ENCODE results near the gene WDR59.

The WDR59 gene

GRCh38 chr16:74951681-74952080 lies 33.2 kb downstream of the WDR59 start:
- Mint-ChIP-seq H3K27ac (no peak overlapping the region), H3K4me3 (no peak overlapping the region), H3K36me3 (peaks cover 17% of the 10 kb centered on the region), H3K9me3 (no peaks in the 10 kb centered on the region), H3K27me3 (no peaks in the 10 kb centered on the region), H3K4me1 (no peaks in the 10 kb centered on the region)

- Mint-ChIP-seq H3K4me3 (no peak overlapping the region), H3K36me3 (peaks cover 19% of the 10 kb centered on the region), H3K9me3 (no peaks in the 10 kb centered on the region), H3K27ac (no peak overlapping the region), H3K27me3 (no peaks in the 10 kb centered on the region), H3K4me1 (no peaks in the 10 kb centered on the region)
Observed at GRCh38 chr16:74951206-74951605, 33.7 kb downstream of the WDR59 start.

GRCh38 chr16:74950511-74950910 lies 34.4 kb downstream of the WDR59 start:
- Mint-ChIP-seq H3K27ac (no peak overlapping the region), H3K36me3 (peaks cover 19% of the 10 kb centered on the region), H3K9me3 (no peaks in the 10 kb centered on the region), H3K4me3 (no peak overlapping the region), H3K4me1 (no peaks in the 10 kb centered on the region), H3K27me3 (no peaks in the 10 kb centered on the region)

GRCh38 chr16:74949309-74949708 lies 35.6 kb downstream of the WDR59 start:
- peaks cover 19% of the 10 kb centered on the region for H3K36me3 Mint-ChIP-seq
- H3K4me1 Mint-ChIP-seq, result no peaks in the 10 kb centered on the region
- H3K27me3 Mint-ChIP-seq, result no peaks in the 10 kb centered on the region
- no peak overlapping the region for H3K4me3 Mint-ChIP-seq
- no peaks in the 10 kb centered on the region for H3K9me3 Mint-ChIP-seq
- H3K27ac Mint-ChIP-seq, result no peak overlapping the region

- H3K36me3 Mint-ChIP-seq, result peaks cover 21% of the 10 kb centered on the region
- H3K9me3 Mint-ChIP-seq, result no peaks in the 10 kb centered on the region
- no peaks in the 10 kb centered on the region for H3K4me1 Mint-ChIP-seq
- H3K27ac Mint-ChIP-seq, result no peak overlapping the region
- H3K4me3 Mint-ChIP-seq, result no peak overlapping the region
- H3K27me3 Mint-ChIP-seq, result no peaks in the 10 kb centered on the region
Observed at GRCh38 chr16:74944466-74944865, 40.5 kb downstream of the WDR59 start.

GRCh38 chr16:74942977-74943918 lies 41.7 kb downstream of the WDR59 start:
- Mint-ChIP-seq H3K27ac (no peak overlapping the region), H3K9me3 (no peaks in the 10 kb centered on the region), H3K4me3 (no peak overlapping the region), H3K27me3 (no peaks in the 10 kb centered on the region), H3K4me1 (no peaks in the 10 kb centered on the region), H3K36me3 (peaks cover 21% of the 10 kb centered on the region)

GRCh38 chr16:74942566-74942965 lies 42.4 kb downstream of the WDR59 start:
- Mint-ChIP-seq H3K9me3 (no peaks in the 10 kb centered on the region), H3K27ac (no peak overlapping the region), H3K4me3 (no peak overlapping the region), H3K4me1 (no peaks in the 10 kb centered on the region), H3K27me3 (no peaks in the 10 kb centered on the region), H3K36me3 (peaks cover 15% of the 10 kb centered on the region)

- no peak overlapping the region for H3K4me3 Mint-ChIP-seq
- peaks cover 12% of the 10 kb centered on the region for H3K36me3 Mint-ChIP-seq
- H3K9me3 Mint-ChIP-seq, result no peaks in the 10 kb centered on the region
- no peaks in the 10 kb centered on the region for H3K27me3 Mint-ChIP-seq
- H3K4me1 Mint-ChIP-seq, result no peaks in the 10 kb centered on the region
- no peak overlapping the region for H3K27ac Mint-ChIP-seq
Observed at GRCh38 chr16:74939688-74940087, 45.2 kb downstream of the WDR59 start.

- Mint-ChIP-seq H3K9me3 (no peaks in the 10 kb centered on the region), H3K36me3 (peaks cover 10% of the 10 kb centered on the region), H3K4me3 (no peak overlapping the region), H3K27ac (no peak overlapping the region), H3K27me3 (no peaks in the 10 kb centered on the region), H3K4me1 (no peaks in the 10 kb centered on the region)
Observed at GRCh38 chr16:74936902-74937560, 47.9 kb downstream of the WDR59 start.

- Mint-ChIP-seq H3K27ac (no peak overlapping the region), H3K9me3 (no peaks in the 10 kb centered on the region), H3K36me3 (peaks cover 12% of the 10 kb centered on the region), H3K4me1 (no peaks in the 10 kb centered on the region), H3K4me3 (no peak overlapping the region), H3K27me3 (no peaks in the 10 kb centered on the region)
Observed at GRCh38 chr16:74931445-74931844, 53.5 kb downstream of the WDR59 start.

- H3K27ac Mint-ChIP-seq, result no peak overlapping the region
- H3K27me3 Mint-ChIP-seq, result no peaks in the 10 kb centered on the region
- H3K4me3 Mint-ChIP-seq, result no peak overlapping the region
- no peaks in the 10 kb centered on the region for H3K4me1 Mint-ChIP-seq
- H3K36me3 Mint-ChIP-seq, result peaks cover 13% of the 10 kb centered on the region
- H3K9me3 Mint-ChIP-seq, result no peaks in the 10 kb centered on the region
Observed at GRCh38 chr16:74929636-74930035, 55.3 kb downstream of the WDR59 start.

GRCh38 chr16:74926805-74927204 lies 58.1 kb downstream of the WDR59 start:
- H3K9me3 Mint-ChIP-seq, result no peaks in the 10 kb centered on the region
- H3K27ac Mint-ChIP-seq, result no peak overlapping the region
- H3K4me1 Mint-ChIP-seq, result no peaks in the 10 kb centered on the region
- H3K36me3 Mint-ChIP-seq, result peaks cover 18% of the 10 kb centered on the region
- no peak overlapping the region for H3K4me3 Mint-ChIP-seq
- H3K27me3 Mint-ChIP-seq, result no peaks in the 10 kb centered on the region

GRCh38 chr16:74923766-74924460 lies 61.0 kb downstream of the WDR59 start:
- peaks cover 23% of the 10 kb centered on the region for H3K36me3 Mint-ChIP-seq

GRCh38 chr16:74922150-74923138 lies 62.5 kb downstream of the WDR59 start:
- Mint-ChIP-seq H3K9me3 (no peaks in the 10 kb centered on the region), H3K27ac (no peak overlapping the region), H3K36me3 (peaks cover 34% of the 10 kb centered on the region), H3K4me1 (no peaks in the 10 kb centered on the region), H3K4me3 (no peak overlapping the region), H3K27me3 (no peaks in the 10 kb centered on the region)

More at GRCh38 chr16:74923766-74924460, 61.0 kb downstream of the WDR59 start:
- H3K27me3 Mint-ChIP-seq, result no peaks in the 10 kb centered on the region
- no peak overlapping the region for H3K27ac Mint-ChIP-seq
- H3K4me1 Mint-ChIP-seq, result no peaks in the 10 kb centered on the region
- H3K4me3 Mint-ChIP-seq, result no peak overlapping the region
- H3K9me3 Mint-ChIP-seq, result no peaks in the 10 kb centered on the region

- H3K9me3 Mint-ChIP-seq, result no peaks in the 10 kb centered on the region
- H3K27me3 Mint-ChIP-seq, result no peaks in the 10 kb centered on the region
- H3K27ac Mint-ChIP-seq, result no peak overlapping the region
- no peaks in the 10 kb centered on the region for H3K4me1 Mint-ChIP-seq
- H3K36me3 Mint-ChIP-seq, result peaks cover 37% of the 10 kb centered on the region
- no peak overlapping the region for H3K4me3 Mint-ChIP-seq
Observed at GRCh38 chr16:74921051-74921450, 63.9 kb downstream of the WDR59 start.
